HL-60 (cell line): ENCODE measurements around the gene DHRS7.

Experiments used
- DNase-seq, 2 experiments: peaks; one replicate each; pipeline ENCODE4 v3.0.0-alpha.2; 2010 to 2020; ENCODE audit warnings: low read depth in 1 of 2, low spot score in 1 of 2
- H3K27ac ChIP-seq: fragments of 250-450 bp; sonication (Bioruptor Pico); replicated peaks from 2 replicates; pipeline ENCODE4 v1.5.1; 2020; ENCODE audit warnings: mild to moderate bottlenecking, moderate library complexity
- H3K27me3 ChIP-seq: fragments of 250-450 bp; sonication (Bioruptor Pico); 2 replicates; pipeline ENCODE4 v1.5.1; 2021; ENCODE audit warnings: mild to moderate bottlenecking, moderate library complexity; ENCODE audit not compliant: insufficient read depth, poor library complexity, severe bottlenecking
- H3K4me3 ChIP-seq: replicated peaks from 2 replicates; pipeline ENCODE4 v1.5.1; 2011; ENCODE audit warnings: mild to moderate bottlenecking, control low read depth, low read length; ENCODE audit not compliant: insufficient read depth
- GABPA ChIP-seq: IDR thresholded peaks from 2 replicates; pipeline ENCODE4 v1.6.1; 2012; ENCODE audit warnings: low read depth
- POLR2AphosphoS5 ChIP-seq: IDR thresholded peaks from 2 replicates; pipeline ENCODE4 v1.6.1; 2012; ENCODE audit warnings: low read depth
- SPI1 ChIP-seq: IDR thresholded peaks from 2 replicates; pipeline ENCODE4 v1.6.1; 2012; ENCODE audit warnings: low read depth, mild to moderate bottlenecking, borderline replicate concordance
- TF ChIP-seq, protein P1 (sequence below): IDR thresholded peaks from 2 replicates; pipeline ENCODE4 v1.6.1; 2012; ENCODE audit warnings: low read depth; ENCODE audit not compliant: insufficient replicate concordance
- TF ChIP-seq, protein P2 (sequence below): IDR thresholded peaks from one replicate; pipeline ENCODE4 v1.5.1; 2011; ENCODE audit warnings: low read length, control low read depth, inconsistent platforms; ENCODE audit not compliant: insufficient read depth

The DHRS7 gene

GRCh38 chr14:60134702-60135101 lies 30.5 kb downstream of the DHRS7 start:
- Histone ChIP-seq H3K27me3 (no peaks in the 10 kb centered on the region), H3K27ac (no peak overlapping the region), H3K4me3 (no peak overlapping the region)
- TF ChIP-seq GABPA, result no peak
- TF ChIP-seq, protein P1, sequence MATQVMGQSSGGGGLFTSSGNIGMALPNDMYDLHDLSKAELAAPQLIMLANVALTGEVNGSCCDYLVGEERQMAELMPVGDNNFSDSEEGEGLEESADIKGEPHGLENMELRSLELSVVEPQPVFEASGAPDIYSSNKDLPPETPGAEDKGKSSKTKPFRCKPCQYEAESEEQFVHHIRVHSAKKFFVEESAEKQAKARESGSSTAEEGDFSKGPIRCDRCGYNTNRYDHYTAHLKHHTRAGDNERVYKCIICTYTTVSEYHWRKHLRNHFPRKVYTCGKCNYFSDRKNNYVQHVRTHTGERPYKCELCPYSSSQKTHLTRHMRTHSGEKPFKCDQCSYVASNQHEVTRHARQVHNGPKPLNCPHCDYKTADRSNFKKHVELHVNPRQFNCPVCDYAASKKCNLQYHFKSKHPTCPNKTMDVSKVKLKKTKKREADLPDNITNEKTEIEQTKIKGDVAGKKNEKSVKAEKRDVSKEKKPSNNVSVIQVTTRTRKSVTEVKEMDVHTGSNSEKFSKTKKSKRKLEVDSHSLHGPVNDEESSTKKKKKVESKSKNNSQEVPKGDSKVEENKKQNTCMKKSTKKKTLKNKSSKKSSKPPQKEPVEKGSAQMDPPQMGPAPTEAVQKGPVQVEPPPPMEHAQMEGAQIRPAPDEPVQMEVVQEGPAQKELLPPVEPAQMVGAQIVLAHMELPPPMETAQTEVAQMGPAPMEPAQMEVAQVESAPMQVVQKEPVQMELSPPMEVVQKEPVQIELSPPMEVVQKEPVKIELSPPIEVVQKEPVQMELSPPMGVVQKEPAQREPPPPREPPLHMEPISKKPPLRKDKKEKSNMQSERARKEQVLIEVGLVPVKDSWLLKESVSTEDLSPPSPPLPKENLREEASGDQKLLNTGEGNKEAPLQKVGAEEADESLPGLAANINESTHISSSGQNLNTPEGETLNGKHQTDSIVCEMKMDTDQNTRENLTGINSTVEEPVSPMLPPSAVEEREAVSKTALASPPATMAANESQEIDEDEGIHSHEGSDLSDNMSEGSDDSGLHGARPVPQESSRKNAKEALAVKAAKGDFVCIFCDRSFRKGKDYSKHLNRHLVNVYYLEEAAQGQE, result no peak
- TF ChIP-seq, protein P2, sequence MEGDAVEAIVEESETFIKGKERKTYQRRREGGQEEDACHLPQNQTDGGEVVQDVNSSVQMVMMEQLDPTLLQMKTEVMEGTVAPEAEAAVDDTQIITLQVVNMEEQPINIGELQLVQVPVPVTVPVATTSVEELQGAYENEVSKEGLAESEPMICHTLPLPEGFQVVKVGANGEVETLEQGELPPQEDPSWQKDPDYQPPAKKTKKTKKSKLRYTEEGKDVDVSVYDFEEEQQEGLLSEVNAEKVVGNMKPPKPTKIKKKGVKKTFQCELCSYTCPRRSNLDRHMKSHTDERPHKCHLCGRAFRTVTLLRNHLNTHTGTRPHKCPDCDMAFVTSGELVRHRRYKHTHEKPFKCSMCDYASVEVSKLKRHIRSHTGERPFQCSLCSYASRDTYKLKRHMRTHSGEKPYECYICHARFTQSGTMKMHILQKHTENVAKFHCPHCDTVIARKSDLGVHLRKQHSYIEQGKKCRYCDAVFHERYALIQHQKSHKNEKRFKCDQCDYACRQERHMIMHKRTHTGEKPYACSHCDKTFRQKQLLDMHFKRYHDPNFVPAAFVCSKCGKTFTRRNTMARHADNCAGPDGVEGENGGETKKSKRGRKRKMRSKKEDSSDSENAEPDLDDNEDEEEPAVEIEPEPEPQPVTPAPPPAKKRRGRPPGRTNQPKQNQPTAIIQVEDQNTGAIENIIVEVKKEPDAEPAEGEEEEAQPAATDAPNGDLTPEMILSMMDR, result no peak
- TF ChIP-seq SPI1, result no peak
- no peak for TF ChIP-seq POLR2AphosphoS5
- DNase-seq, result no peak

- H3K27ac ChIP-seq, result no peak overlapping the region
- TF ChIP-seq, protein P2, result no peak
- no peak for TF ChIP-seq GABPA
- H3K4me3 ChIP-seq, result no peak overlapping the region
- no peak for DNase-seq
- no peaks in the 10 kb centered on the region for H3K27me3 ChIP-seq
Observed at GRCh38 chr14:60133487-60133886, 31.7 kb downstream of the DHRS7 start.

DNA sequence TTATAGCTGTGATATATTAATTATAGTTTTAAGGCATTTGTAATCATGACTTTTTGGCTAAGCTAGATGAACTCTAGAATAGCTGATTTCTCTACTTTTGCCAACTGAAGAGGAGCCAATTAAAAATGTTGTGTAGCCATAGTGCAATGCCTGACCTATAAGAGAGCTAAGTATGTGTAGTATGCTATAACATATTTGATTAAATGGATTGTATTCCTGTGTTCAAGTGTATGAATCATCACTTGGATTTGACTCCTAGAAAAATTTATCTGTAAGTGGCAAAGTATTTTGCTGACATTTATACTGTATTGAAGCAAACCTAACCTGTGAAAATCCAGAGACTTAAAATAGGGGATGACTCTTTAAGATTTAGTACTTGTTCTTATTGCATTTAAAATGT lies 39.3 kb downstream of the DHRS7 start:
- Histone ChIP-seq H3K27me3 (no peaks in the 10 kb centered on the region), H3K4me3 (no peak overlapping the region), H3K27ac (no peak overlapping the region)
- TF ChIP-seq, protein P1, result no peak
- no peak for TF ChIP-seq SPI1
- DNase-seq, result no peak

DNA sequence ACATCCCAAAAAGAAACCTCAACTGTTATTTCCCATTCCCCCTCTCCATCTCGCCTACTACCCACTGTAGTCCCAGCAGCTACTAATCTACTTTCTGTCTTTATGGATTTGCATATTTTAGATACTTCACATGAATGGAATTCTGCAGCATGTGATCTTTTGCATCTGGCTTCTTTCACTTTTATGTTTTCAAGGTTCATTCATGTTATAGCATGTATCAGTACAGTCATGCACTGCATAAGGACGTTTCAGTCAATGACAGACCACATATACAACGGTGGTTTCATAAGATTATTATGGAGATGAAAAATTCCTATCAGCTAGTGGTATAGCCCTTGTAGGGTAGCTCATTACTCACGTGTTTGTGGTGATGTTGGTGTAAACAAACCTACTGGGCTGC lies 49.0 kb downstream of the DHRS7 start:
- H3K27ac ChIP-seq, result no peak overlapping the region
- H3K4me3 ChIP-seq, result no peak overlapping the region
- TF ChIP-seq, protein P1, result no peak
- TF ChIP-seq, protein P2, result no peak
- TF ChIP-seq GABPA (no peak), SPI1 (no peak), POLR2AphosphoS5 (no peak)
- no peak for DNase-seq
- no peaks in the 10 kb centered on the region for H3K27me3 ChIP-seq
